ENCODE data around the gene BRINP3. TPM values are rescaled to one million over a fixed set of nuclear protein-coding genes. Genes with fewer than 3 reads are reported as not detected.

BRINP3 gene
- total RNA-seq, 6 donors from 2014 or later = 0.17 to 1.6 (median 1.1) TPM; not detected in 2

GRCh38 chr1:190452272-190452848 is 25.3 kb downstream of the BRINP3 start:
- WGBS, 2 donors = 91 to 92% methylated on average over 17 of the region's 17 CpGs

GRCh38 chr1:190444464-190444863 is 33.2 kb downstream of the BRINP3 start:
- ATAC-seq (ENCODE audit: low FRiP score in 2 of 2) = no peak
- DNase-seq = no peak
- Histone ChIP-seq H3K9me3 (no peaks in the 10 kb centered on the region), H3K4me1 (no peaks in the 10 kb centered on the region), H3K36me3 (no peaks in the 10 kb centered on the region), H3K27ac (no peak overlapping the region), H3K27me3 (no peaks in the 10 kb centered on the region), H3K4me3 (no peak overlapping the region)
- TF ChIP-seq EP300 (IDR thresholded peaks at IDR 0.05) (no peak), POLR2AphosphoS5 (IDR thresholded peaks at IDR 0.05) (no peak), CTCF (IDR thresholded peaks at IDR 0.05) (no peak), POLR2A (IDR thresholded peaks at IDR 0.05) (no peak)
- WGBS, 2 donors = 94 to 97% methylated on average over 12 of the region's 12 CpGs

More at GRCh38 chr1:190452272-190452848, 25.3 kb downstream of the BRINP3 start:
- H3K4me3 ChIP-seq = no peak overlapping the region
- no peak for ATAC-seq (ENCODE audit: low FRiP score in 2 of 2)
- no peaks in the 10 kb centered on the region for H3K27me3 ChIP-seq
- no peak for TF ChIP-seq POLR2AphosphoS5 (IDR thresholded peaks at IDR 0.05)
- TF ChIP-seq POLR2A (IDR thresholded peaks at IDR 0.05) = no peak
- no peak for TF ChIP-seq EP300 (IDR thresholded peaks at IDR 0.05)
- no peak for TF ChIP-seq CTCF (IDR thresholded peaks at IDR 0.05)
- H3K36me3 ChIP-seq = no peaks in the 10 kb centered on the region
- no peaks in the 10 kb centered on the region for H3K9me3 ChIP-seq
- H3K4me1 ChIP-seq = no peaks in the 10 kb centered on the region
- DNase-seq = peak in 1 of 2 donors; percentile 22
- no peak overlapping the region for H3K27ac ChIP-seq

GRCh38 chr1:190439447-190439846 is 38.2 kb downstream of the BRINP3 start:
- Histone ChIP-seq H3K27ac (no peak overlapping the region), H3K4me1 (no peaks in the 10 kb centered on the region), H3K9me3 (no peaks in the 10 kb centered on the region), H3K4me3 (no peak overlapping the region), H3K36me3 (no peaks in the 10 kb centered on the region), H3K27me3 (no peaks in the 10 kb centered on the region)
- ATAC-seq (ENCODE audit: low FRiP score in 2 of 2) (no peak), DNase-seq (no peak)
- WGBS, 2 donors = 63 to 73% methylated on average over 2 of the region's 2 CpGs
- TF ChIP-seq POLR2A (IDR thresholded peaks at IDR 0.05) = no peak

- H3K9me3 ChIP-seq = no peaks in the 10 kb centered on the region
- ATAC-seq (ENCODE audit: low FRiP score in 2 of 2) (no peak), DNase-seq (no peak)
- no peak for TF ChIP-seq CTCF (IDR thresholded peaks at IDR 0.05)
- no peak for TF ChIP-seq POLR2A (IDR thresholded peaks at IDR 0.05)
- no peak for TF ChIP-seq EP300 (IDR thresholded peaks at IDR 0.05)
- no peak for TF ChIP-seq POLR2AphosphoS5 (IDR thresholded peaks at IDR 0.05)
- H3K4me1 ChIP-seq = no peaks in the 10 kb centered on the region
- H3K27ac ChIP-seq = no peak overlapping the region
- no peak overlapping the region for H3K4me3 ChIP-seq
- 76 to 90% methylated on average over 1 of the region's 1 CpG for WGBS, 2 donors
- no peaks in the 10 kb centered on the region for H3K27me3 ChIP-seq
- H3K36me3 ChIP-seq = no peaks in the 10 kb centered on the region
Observed at GRCh38 chr1:190436615-190437014, 41.0 kb downstream of the BRINP3 start.

- ATAC-seq (ENCODE audit: low FRiP score in 2 of 2) (no peak), DNase-seq (no peak)
- Histone ChIP-seq H3K36me3 (no peaks in the 10 kb centered on the region), H3K4me3 (no peak overlapping the region), H3K9me3 (no peaks in the 10 kb centered on the region), H3K27ac (no peak overlapping the region), H3K4me1 (no peaks in the 10 kb centered on the region), H3K27me3 (no peaks in the 10 kb centered on the region)
- WGBS, 2 donors = 74 to 82% methylated on average over 2 of the region's 2 CpGs
- TF ChIP-seq POLR2AphosphoS5 (IDR thresholded peaks at IDR 0.05) (no peak), EP300 (IDR thresholded peaks at IDR 0.05) (no peak), CTCF (IDR thresholded peaks at IDR 0.05) (no peak), POLR2A (IDR thresholded peaks at IDR 0.05) (no peak)
Observed at GRCh38 chr1:190429932-190430331, 47.7 kb downstream of the BRINP3 start.

Data from upper lobe of left lung (tissue), 6 donors.